DMS79 (cell line): ENCODE data around the gene OTOP2.
"Not testable (repeated sequence)": the region's sequence is repeated elsewhere in the genome, so short reads cannot be mapped to it uniquely, and the experiment has no call there.

Experiments
- DNase-seq: peaks from one replicate; lab custom pipeline; 2025; lab: John Stamatoyannopoulos, UW

The OTOP2 gene

DNA sequence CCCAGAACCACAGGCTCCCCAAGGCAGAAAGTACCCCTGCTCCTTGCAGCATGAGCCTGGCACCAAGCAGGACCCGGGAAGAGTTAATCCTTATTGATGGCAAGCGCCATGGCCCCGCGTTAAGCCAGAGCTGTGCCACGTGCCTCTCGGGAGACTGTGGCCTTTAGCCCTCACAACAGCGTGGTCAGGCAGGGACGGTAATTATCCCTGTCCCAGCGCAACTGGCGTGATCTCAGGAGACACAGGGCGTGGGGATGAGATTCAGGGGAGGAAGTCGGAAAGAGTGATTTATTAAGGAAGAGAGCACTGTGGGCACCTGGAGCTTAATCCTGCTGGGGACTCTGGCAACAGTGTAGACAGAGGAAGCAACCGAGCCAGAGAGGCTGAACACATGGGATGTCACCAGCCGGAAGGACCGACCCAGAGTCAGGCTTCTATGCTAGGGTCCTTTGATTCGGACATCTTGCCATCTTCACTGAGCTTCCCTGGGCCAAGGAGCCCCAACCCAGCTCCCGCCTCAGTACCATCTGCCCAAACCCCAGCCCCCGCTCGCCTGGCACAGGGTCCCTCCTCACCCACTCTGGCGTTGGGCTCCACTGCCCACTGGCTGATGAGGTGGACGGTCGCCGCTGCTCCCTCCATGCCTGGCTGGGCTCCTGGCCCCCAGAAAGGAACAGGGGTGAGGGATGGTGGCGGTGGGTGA lies 28.5 kb downstream of the OTOP2 start:
- DNase-seq, result no peak

- no peak for DNase-seq
Observed at GRCh38 chr17:74953134-74953687, 29.1 kb downstream of the OTOP2 start.

- no peak for DNase-seq
Observed at GRCh38 chr17:74954115-74954514, 30.0 kb downstream of the OTOP2 start.

GRCh38 chr17:74954665-74955421 lies 30.8 kb downstream of the OTOP2 start:
- no peak for DNase-seq

GRCh38 chr17:74956093-74956492 lies 32.0 kb downstream of the OTOP2 start:
- DNase-seq, result no peak

DNA sequence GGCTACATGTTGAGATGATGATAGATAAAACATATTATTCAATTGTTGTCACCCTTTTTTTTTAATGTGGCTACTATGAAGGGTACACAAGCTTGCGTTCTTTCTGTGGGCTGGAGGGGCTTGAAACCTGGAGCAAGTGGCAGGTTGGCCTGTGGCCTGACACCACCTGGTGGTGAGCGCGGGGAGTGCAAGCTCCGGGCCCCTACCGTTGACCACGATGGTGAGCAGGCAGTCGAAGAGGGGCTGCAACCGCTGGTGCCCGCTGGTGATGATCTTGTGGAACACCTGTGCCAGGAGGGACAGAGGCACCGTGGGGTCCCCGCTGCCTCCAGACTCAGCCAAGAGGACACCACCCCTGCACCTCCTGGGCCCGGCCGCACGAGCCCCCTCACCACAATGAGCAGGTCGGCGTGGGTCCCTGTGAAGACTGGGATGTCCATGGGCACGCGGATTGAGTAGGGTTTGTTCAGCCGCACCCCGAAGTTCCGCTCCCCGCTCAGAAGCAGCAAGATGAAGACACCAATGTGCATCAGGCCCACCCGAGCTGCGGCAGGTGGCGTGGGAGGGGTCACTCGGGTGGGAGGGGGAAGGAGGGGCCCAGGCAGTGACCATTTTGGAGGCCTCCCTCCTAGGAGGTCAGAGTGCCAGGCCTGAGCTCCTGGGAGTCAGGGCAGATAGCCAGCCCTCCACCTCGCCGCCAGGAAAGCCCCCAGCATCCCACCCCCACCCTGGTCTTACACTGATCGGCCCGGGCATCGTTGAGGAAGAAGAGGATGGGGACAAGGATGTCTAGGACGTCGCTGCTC lies 34.1 kb downstream of the OTOP2 start:
- no peak for DNase-seq

DNA sequence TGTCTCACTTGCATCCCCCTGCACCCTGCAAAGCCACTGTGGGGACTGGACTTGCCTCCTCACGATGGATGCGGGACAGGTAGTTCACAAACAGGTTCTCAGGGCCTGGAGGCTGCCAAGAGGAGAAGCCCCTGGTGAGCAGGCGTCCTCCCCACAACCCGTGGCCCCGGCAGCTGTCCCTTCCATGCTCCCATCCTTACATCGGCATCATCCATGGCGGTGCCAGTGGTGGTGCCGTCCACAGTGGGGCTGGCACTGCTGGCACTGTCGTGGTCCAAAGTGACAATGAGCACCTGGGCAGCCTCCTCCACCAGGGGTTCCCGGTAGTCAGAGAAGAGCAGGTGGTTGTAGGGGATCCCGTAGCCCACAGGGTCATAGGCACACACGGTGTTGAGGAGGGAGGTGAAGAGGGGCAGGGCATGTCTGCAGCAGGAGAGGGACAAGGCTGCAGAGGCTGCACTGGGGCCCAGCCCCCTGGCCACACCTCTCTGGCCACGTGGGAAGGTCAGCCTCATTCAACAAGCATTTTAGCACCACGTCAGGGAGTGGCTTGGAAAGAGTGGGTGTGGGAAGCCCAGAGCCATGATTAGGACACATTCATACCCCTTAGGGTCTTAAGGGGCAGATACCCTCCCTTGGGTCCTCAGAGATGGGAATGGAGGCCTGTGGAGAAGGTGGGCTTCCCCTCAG lies 35.9 kb downstream of the OTOP2 start:
- no peak for DNase-seq

DNA sequence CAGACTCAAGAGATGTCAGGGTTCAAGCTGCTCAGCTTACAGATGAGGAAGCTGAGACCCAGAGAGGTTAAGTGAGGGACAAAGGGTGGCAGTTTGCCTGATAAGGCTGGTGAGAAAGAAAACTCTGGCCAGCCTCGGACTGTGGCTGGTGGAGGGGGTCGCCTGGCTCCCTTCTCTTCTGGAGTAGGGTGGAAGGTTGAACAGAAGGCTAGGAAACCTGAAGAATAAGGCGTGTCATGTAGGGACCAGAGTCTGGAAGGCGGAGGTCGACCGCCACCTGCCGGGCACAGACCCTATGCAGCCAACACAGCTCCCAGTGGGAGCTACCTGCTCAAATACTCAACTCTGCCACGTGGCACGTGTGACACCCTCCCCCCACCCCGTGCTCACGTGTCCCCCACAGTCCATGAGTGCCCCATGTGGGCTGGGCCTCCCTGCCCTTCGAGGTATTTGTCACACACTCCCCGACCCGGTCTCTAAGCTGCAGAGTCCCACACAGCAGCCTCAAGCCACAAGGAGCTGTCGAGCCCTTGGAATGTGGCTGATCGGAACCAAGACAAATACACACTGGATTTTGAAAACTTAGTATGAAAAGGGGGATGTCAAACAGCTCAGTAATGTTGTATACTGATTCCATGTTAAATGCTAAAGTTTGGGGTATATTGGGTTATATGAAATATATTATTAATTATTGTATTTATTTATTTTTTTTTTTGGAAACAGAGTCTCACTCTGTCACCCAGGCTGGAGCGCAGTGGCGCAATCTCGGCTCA lies 36.7 kb downstream of the OTOP2 start:
- no peak for DNase-seq

DNA sequence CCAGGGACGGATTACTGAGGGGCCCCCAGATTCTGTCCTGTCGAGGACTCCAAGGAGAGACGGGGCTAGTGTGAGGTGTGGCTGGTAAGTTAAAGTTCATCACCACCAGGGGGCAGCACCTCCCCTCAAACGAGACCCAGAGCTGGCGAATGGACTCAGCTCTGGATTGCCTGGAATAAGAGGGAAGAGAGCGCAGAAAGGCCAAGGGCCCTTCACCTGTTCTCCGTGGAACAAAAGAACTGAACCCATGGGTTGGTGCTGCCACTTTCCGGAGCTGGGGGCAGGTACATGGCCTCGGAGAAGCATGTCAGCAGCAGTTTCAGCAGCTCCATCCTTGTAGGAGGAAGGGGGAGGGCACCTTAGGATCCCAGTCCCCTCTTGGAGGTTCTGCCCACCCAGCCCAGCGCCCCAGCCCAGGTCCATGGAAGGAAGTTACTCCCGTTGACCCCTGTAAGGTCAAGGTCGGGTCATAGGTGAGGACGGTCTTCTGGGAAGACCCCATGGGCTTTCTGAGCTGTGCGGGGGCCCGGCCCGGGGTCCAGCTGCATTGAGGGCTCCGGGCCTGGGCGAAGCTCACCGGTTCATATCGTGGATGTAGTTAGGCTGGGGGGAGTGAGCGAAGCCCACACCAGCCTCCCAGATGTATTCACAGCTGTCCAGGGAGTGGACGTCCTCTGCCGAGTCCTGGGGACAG lies 37.7 kb downstream of the OTOP2 start:
- peak; percentile 25 for DNase-seq

GRCh38 chr17:74962622-74963394 lies 38.7 kb downstream of the OTOP2 start:
- DNase-seq, result no peak

DNA sequence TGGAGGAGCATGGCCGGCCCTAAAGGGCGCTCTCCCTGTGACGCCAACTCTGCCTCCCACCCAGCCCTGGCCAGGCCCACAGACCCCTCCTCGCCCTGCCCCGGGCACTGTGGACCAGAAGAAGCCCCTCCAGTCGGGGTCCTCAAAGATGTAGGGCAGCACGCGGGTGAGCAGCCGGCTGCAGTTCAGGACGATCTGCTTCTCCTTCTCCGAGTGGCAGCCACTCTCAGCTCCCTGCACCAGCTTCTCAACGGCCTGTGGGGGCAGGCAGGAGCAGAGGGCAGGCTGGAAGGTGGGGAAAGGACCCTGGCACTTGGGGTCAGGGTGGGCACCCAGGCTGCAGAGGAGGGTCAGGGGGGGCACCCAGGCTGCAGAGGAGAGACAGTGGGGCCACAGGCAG lies 39.6 kb downstream of the OTOP2 start:
- DNase-seq, result no peak

GRCh38 chr17:74964246-74964761 lies 40.2 kb downstream of the OTOP2 start:
- no peak for DNase-seq

- DNase-seq, result no peak
Observed at GRCh38 chr17:74964988-74965622, 41.0 kb downstream of the OTOP2 start.

GRCh38 chr17:74968361-74968780 lies 44.3 kb downstream of the OTOP2 start:
- no peak for DNase-seq

- DNase-seq, result not testable (repeated sequence)
Observed at GRCh38 chr17:74969501-74969900, 45.4 kb downstream of the OTOP2 start.

GRCh38 chr17:74970395-74970794 lies 46.3 kb downstream of the OTOP2 start:
- DNase-seq, result no peak

DNA sequence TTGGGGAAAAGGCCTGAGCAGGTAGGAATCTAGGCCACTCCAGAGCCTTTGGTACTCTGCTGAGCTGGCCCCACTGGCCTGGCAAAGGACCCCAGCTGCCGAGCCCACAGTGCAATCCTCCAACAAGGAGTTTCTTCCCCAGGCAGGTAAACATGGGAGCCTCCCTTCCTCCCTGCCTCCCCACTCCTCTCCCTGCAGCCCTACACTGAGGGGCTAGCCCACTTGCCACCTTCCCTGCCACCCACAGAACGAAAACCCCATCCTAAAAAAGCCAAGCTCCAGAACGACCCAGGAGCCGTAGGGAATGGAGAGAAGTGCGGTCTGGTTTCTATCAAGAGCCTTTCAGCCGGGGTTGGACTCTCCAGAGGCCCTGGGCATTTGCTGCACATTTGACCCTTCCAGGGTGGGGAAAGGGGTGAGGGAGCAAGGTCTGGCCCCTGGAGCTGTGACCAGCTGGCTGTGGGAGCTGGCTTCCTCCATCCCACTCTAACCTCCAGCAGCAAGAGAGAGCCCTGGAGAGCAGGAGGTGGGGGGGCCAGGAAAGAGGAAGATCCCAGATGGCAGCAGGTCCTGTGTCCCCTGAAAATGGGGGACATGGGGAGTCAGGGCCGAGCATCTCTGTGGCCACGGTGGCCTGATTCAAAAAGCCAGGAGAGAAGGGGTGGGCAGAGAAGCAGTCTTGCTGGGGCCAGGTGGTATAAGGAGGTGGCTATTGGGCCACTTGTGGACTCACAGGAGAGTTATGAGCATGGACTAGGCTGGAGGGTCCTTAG lies 47.2 kb downstream of the OTOP2 start:
- no peak for DNase-seq

DNA sequence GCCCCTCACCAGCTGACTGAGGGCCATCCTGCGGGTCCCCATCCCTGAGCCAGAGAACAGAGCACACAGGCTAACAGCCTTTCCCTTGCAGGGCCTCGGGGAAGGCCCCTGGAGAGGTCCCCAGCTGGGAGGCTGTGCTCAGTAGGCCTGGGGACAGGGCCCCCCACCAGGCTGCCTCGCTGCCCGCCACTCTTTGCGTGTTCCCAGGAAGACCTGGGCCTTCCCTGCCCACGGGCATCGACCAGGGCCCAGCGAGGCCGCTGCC lies 47.7 kb downstream of the OTOP2 start:
- no peak for DNase-seq
